ENCODE data around the gene UXT.
"Not testable (repeated sequence)": the region's sequence is repeated elsewhere in the genome, so short reads cannot be mapped to it uniquely, and the experiment has no call there.

UXT gene, protein sequence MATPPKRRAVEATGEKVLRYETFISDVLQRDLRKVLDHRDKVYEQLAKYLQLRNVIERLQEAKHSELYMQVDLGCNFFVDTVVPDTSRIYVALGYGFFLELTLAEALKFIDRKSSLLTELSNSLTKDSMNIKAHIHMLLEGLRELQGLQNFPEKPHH
- total RNA-seq: 38.6 to 69.8 (median 61.8) reads per million in 9 experiments

DNA sequence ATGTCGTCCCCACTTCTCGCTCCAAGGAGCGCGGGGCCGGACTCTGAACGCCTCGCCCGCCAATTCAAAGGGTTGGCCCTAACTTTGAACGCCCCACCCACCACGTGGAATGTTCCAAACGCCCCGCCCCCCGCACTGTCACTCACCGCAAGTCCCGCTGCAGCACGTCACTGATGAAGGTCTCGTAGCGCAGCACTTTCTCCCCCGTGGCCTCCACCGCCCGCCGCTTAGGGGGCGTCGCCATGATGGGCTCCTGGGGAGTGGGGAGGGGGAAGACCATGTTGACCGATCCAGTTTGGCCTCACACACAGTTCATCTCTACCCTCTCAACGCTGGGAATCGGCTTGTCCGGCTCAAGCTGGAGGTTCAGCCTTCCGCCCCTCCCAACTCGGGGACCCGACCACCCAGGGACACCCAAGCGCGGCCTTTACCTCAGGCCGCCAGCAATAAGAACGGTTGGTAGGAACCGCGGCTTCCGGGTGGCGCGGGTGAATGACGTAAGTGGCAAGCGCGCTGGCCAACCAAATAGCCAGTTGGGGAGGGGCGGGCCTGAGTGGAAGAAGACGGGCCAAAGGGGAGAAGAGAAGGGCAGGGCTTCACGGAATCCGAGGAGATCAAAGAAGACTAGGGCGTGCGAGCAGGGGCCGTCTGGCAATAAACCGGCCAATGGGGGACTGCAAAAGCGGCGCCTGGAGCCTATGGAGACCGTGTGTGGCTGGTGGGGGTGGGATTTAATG lies at the start of gene UXT:
Gene UXT (minus strand): TSS at position 497 of the 737 bp plus-strand sequence. CDS start 253 bp downstream, at position 244.
- Mint-ChIP-seq H3K4me3 (peak within 1 kb of the TSS; percentile 87), H3K27me3 (no peaks in the 10 kb centered on the region), H3K4me1 (ENCODE audit: low read depth in 2 of 2) (peaks cover 6 to 7% of the 10 kb centered on the region in 2 donors), H3K9me3 (no peaks in the 10 kb centered on the region), H3K36me3 (ENCODE audit: insufficient read depth) (peaks cover 47% of the 10 kb centered on the region), H3K27ac (peak within 1 kb of the TSS; percentile 96 to 98)
- DNase-seq (peak; percentile 87 to 92 (median 89)), ATAC-seq (replicated peaks) (peak; percentile 81)

DNA sequence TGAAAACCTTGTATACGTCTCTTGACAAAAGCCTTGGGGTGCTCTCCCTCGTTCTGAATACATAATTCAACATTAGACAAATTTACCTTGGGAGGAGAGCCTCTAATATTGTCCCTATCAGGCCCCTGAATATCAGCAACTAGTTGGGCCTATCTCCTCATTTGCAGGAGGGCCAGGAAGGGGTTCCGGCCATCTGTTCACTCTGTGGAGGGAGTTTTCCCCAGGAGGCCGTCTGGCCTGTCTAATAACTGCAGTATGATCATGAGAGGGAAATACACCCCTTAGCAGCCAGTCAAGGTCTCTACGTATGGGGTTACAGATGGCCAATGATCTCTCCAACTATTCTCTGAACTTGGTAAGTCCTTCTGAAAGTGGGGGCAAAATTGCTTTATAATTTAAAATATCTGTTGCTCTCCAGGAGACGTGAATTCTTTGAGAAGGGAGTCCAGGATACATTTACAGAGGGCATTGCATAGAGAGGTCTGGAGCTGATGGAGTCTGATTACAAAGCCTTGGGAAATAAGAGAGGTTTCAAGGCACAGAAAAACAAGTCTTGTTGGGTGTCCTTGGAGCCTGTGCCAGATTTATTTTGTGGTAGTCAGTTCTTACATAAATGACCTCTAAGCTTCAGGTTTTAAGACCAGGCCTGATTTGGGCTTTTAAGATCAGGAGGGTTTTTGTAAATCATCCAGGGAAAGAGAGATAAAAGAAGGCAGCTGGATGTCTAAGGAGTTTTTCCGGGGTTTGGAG lies 48.2 kb upstream of the UXT start:
- no peaks in the 10 kb centered on the region for H3K36me3 Mint-ChIP-seq (ENCODE audit: insufficient read depth)
- H3K27ac Mint-ChIP-seq: no peak overlapping the region
- DNase-seq (no peak), ATAC-seq (replicated peaks) (no peak)
- H3K4me3 Mint-ChIP-seq: no peak overlapping the region
- peaks cover 18 to 21% of the 10 kb centered on the region in 2 donors for H3K27me3 Mint-ChIP-seq
- H3K4me1 Mint-ChIP-seq (ENCODE audit: low read depth in 2 of 2): no peaks in the 10 kb centered on the region
- H3K9me3 Mint-ChIP-seq: no peaks in the 10 kb centered on the region

DNA sequence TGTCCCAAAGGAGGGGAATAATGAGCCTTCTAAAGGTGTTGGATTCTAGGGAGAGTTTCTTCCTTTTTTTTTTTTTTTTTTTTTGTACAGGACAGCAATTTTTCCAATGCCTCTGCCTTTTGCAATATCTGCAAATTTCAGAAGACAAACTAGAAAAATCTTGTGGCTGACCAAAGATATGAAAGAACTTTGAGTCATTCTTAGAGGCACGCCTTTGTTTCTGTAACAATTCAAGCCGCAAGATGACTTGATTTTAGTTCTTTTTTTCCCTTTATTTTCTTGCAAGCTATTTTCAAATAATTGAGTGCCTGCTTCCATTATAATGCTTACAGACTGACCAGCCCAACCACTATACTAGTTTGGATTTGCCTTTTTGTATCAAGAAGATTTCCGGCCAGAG lies 47.6 kb upstream of the UXT start:
- Mint-ChIP-seq H3K4me3 (no peak overlapping the region), H3K36me3 (ENCODE audit: insufficient read depth) (no peaks in the 10 kb centered on the region), H3K4me1 (ENCODE audit: low read depth in 2 of 2) (no peaks in the 10 kb centered on the region), H3K27ac (no peak overlapping the region), H3K27me3 (peaks cover 18 to 21% of the 10 kb centered on the region in 2 donors), H3K9me3 (no peaks in the 10 kb centered on the region)
- ATAC-seq (replicated peaks) (no peak), DNase-seq (no peak)

- Mint-ChIP-seq H3K9me3 (no peaks in the 10 kb centered on the region), H3K4me3 (no peak overlapping the region), H3K4me1 (ENCODE audit: low read depth in 2 of 2) (no peaks in the 10 kb centered on the region), H3K36me3 (ENCODE audit: insufficient read depth) (no peaks in the 10 kb centered on the region), H3K27ac (no peak overlapping the region), H3K27me3 (peaks cover 20 to 21% of the 10 kb centered on the region in 2 donors)
- ATAC-seq (replicated peaks): no peak
- DNase-seq: no peak
These were observed 45.8 kb upstream of the UXT start for GRCh38 chrX:47704736-47705135.

GRCh38 chrX:47697181-47697580 lies 38.2 kb upstream of the UXT start:
- ATAC-seq (replicated peaks) (no peak), DNase-seq (no peak)
- H3K36me3 Mint-ChIP-seq (ENCODE audit: insufficient read depth): no peaks in the 10 kb centered on the region
- no peak overlapping the region for H3K4me3 Mint-ChIP-seq
- H3K27ac Mint-ChIP-seq: no peak overlapping the region
- H3K9me3 Mint-ChIP-seq: no peaks in the 10 kb centered on the region
- H3K4me1 Mint-ChIP-seq (ENCODE audit: low read depth in 2 of 2): no peaks in the 10 kb centered on the region
- peaks cover 0 to 6% of the 10 kb centered on the region in 2 donors for H3K27me3 Mint-ChIP-seq

DNA sequence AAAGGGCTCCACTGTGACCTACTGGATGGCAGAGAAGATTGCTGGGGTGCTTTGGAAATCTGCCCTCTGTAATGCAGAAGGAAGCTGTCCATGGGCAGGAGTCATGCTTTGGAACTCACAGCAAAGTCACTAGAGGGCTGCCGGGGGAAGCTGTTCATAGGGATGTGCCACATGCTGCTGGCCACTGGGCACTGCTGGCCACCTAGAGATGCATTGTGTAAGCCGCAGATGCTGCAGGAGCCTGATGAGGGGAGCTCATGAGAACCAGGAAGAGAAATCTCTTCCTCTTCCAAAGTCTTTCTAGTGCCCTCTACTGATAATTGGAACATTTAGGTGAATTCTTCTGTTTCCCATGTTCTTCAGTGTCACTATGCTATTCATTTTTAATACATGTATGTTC lies 31.2 kb upstream of the UXT start:
- Mint-ChIP-seq H3K27me3 (peaks cover 15 to 18% of the 10 kb centered on the region in 2 donors), H3K27ac (no peak overlapping the region), H3K4me1 (ENCODE audit: low read depth in 2 of 2) (no peaks in the 10 kb centered on the region), H3K36me3 (ENCODE audit: insufficient read depth) (no peaks in the 10 kb centered on the region), H3K9me3 (no peaks in the 10 kb centered on the region), H3K4me3 (no peak overlapping the region)
- DNase-seq (no peak), ATAC-seq (replicated peaks) (no peak)

GRCh38 chrX:47687263-47687662 lies 28.3 kb upstream of the UXT start:
- ATAC-seq (replicated peaks): no peak
- Mint-ChIP-seq H3K27me3 (peaks cover 22 to 29% of the 10 kb centered on the region in 2 donors), H3K27ac (no peak overlapping the region)

GRCh38 chrX:47683829-47684205 lies 24.8 kb upstream of the UXT start:
- peaks cover 24 to 41% of the 10 kb centered on the region in 2 donors for H3K27me3 Mint-ChIP-seq
- peaks cover 4% of the 10 kb centered on the region for H3K36me3 Mint-ChIP-seq (ENCODE audit: insufficient read depth)
- ATAC-seq (replicated peaks): no peak
- no peaks in the 10 kb centered on the region for H3K4me1 Mint-ChIP-seq (ENCODE audit: low read depth in 2 of 2)
- H3K9me3 Mint-ChIP-seq: no peaks in the 10 kb centered on the region
- no peak overlapping the region for H3K4me3 Mint-ChIP-seq
- H3K27ac Mint-ChIP-seq: no peak overlapping the region
- DNase-seq: no peak

More at GRCh38 chrX:47687263-47687662, 28.3 kb upstream of the UXT start:
- Mint-ChIP-seq H3K36me3 (ENCODE audit: insufficient read depth) (peaks cover 4% of the 10 kb centered on the region), H3K4me1 (ENCODE audit: low read depth in 2 of 2) (no peaks in the 10 kb centered on the region), H3K4me3 (no peak overlapping the region), H3K9me3 (no peaks in the 10 kb centered on the region)
- DNase-seq: no peak

- DNase-seq (no peak), ATAC-seq (replicated peaks) (no peak)
- no peaks in the 10 kb centered on the region for H3K9me3 Mint-ChIP-seq
- no peak overlapping the region for H3K27ac Mint-ChIP-seq
- H3K27me3 Mint-ChIP-seq: peaks cover 23 to 44% of the 10 kb centered on the region in 2 donors
- peaks cover 4% of the 10 kb centered on the region for H3K36me3 Mint-ChIP-seq (ENCODE audit: insufficient read depth)
- no peaks in the 10 kb centered on the region for H3K4me1 Mint-ChIP-seq (ENCODE audit: low read depth in 2 of 2)
- H3K4me3 Mint-ChIP-seq: no peak overlapping the region
These were observed 24.3 kb upstream of the UXT start for GRCh38 chrX:47683184-47683828.

DNA sequence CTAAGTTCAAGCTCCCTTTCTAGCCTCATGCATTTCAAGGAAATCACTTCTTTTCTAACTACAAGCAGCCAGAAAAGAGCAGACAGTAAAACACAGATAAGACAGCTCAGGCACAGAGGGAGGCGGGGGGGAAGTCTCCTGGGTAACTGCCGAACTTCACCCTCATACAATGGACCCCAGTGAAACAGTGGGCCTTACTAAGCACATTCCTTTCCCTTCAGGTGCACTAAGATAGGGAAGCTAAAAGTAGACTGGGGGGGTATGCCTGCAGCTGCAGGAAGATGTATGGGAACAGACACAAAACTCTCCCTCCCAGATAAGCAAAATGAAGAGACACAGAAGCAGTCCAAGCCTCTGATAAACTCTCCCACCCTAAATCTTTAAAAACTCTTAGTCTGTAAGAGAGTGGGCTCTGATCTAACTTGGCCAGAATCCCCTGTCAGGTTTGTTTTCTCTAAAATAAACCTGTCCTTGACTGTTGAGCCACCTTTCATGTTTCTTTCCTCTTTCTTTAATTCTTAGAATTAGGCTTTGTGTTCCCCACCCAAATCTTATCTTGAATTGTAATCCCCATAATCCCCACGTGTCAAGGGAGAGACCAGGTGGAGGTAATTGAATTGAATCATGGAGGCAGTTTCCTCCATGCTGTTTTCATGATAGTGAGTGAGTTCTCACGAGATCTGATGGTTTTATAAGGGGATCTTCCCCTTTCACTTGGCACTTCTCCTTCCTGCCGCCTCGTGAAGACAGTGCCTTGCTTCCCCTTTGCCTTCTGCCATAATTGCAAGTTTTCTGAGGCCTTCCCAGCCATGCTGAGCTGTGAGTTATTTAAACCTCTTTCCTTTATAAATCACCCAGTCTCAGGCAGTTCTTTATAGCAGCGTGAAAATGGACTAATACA lies 17.2 kb upstream of the UXT start:
- not testable (repeated sequence) for ATAC-seq (replicated peaks); H3K36me3 Mint-ChIP-seq (ENCODE audit: insufficient read depth); H3K9me3 Mint-ChIP-seq; H3K4me3 Mint-ChIP-seq; H3K27ac Mint-ChIP-seq; H3K4me1 Mint-ChIP-seq (ENCODE audit: low read depth in 2 of 2); DNase-seq
- H3K27me3 Mint-ChIP-seq: peaks cover 7 to 22% of the 10 kb centered on the region in 2 donors

- DNase-seq (no peak), ATAC-seq (replicated peaks) (no peak)
- Mint-ChIP-seq H3K27ac (no peak overlapping the region), H3K4me1 (ENCODE audit: low read depth in 2 of 2) (no peaks in the 10 kb centered on the region), H3K9me3 (no peaks in the 10 kb centered on the region), H3K27me3 (peaks cover 7 to 20% of the 10 kb centered on the region in 2 donors), H3K36me3 (ENCODE audit: insufficient read depth) (no peaks in the 10 kb centered on the region), H3K4me3 (no peak overlapping the region)
These were observed 15.8 kb upstream of the UXT start for GRCh38 chrX:47674776-47675175.

DNA sequence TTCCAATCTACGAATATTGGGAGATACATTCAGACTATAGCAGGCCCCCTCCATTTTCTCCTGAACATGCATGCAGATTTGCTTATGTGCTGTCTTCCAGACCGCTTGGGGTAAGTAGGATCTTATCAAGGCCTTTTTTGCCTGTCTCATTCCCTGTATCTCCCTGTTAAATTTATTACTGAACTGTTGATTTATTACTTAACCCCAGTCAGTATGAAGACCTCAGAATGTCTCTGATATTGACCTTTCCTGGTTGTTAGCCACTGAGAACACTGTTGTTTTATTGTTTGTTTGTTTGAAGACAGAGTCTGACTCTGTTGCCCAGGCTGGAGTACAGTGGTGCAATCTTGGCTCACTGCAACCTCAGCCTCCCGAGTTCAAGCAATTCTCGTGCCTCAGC lies 6.8 kb upstream of the UXT start:
- not testable (repeated sequence) for H3K36me3 Mint-ChIP-seq (ENCODE audit: insufficient read depth); ATAC-seq (replicated peaks); H3K4me1 Mint-ChIP-seq (ENCODE audit: low read depth in 2 of 2); H3K27ac Mint-ChIP-seq; H3K4me3 Mint-ChIP-seq; H3K27me3 Mint-ChIP-seq; H3K9me3 Mint-ChIP-seq; DNase-seq

DNA sequence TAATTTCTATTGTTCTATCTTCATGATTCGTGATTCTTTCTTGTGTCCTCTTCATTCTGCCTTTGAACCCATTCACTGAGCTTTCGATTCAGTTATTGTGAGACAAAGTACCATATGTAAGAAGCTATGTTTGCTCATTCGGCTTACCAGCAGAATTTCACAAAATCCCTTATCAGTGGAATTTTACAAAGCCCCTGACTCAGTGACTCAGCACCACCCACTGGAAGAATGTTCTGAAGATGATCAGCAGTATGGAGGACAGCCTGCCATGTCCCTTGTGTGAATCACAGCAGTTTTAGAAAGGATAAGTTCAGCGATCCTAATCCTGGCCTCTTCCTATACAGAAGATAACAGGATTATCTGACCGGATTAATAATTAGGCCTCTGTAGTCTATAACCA lies 5.8 kb upstream of the UXT start:
- no peaks in the 10 kb centered on the region for H3K27me3 Mint-ChIP-seq
- ATAC-seq (replicated peaks) (no peak), DNase-seq (no peak)
- no peak overlapping the region for H3K27ac Mint-ChIP-seq
- H3K9me3 Mint-ChIP-seq: no peaks in the 10 kb centered on the region
- peaks cover 0 to 2% of the 10 kb centered on the region in 2 donors for H3K4me1 Mint-ChIP-seq (ENCODE audit: low read depth in 2 of 2)
- H3K36me3 Mint-ChIP-seq (ENCODE audit: insufficient read depth): no peaks in the 10 kb centered on the region
- H3K4me3 Mint-ChIP-seq: no peak overlapping the region

Measured in effector memory CD8-positive, alpha-beta T cell (primary cell).